GM18526 (cell line): ENCODE data around the gene OSBPL1A.

Experiments used
- POLR2A ChIP-seq: IDR thresholded peaks from 3 replicates; pipeline ENCODE4 v1.6.1; 2011; ENCODE audit not compliant: insufficient read length; ENCODE audit errors: extremely low read depth

The OSBPL1A gene

GRCh38 chr18:24370120-24370519 lies 27.5 kb downstream of the OSBPL1A start:
- no peak for TF ChIP-seq POLR2A

- TF ChIP-seq POLR2A: no peak
Observed at GRCh38 chr18:24369426-24369825, 28.2 kb downstream of the OSBPL1A start.

- no peak for TF ChIP-seq POLR2A
Observed at GRCh38 chr18:24368749-24369148, 28.9 kb downstream of the OSBPL1A start.

GRCh38 chr18:24366328-24366727 lies 31.3 kb downstream of the OSBPL1A start:
- TF ChIP-seq POLR2A: no peak

GRCh38 chr18:24364177-24364576 lies 33.4 kb downstream of the OSBPL1A start:
- TF ChIP-seq POLR2A: no peak

GRCh38 chr18:24362757-24363156 lies 34.9 kb downstream of the OSBPL1A start:
- no peak for TF ChIP-seq POLR2A

- no peak for TF ChIP-seq POLR2A
Observed at GRCh38 chr18:24354278-24354677, 43.3 kb downstream of the OSBPL1A start.

- TF ChIP-seq POLR2A: no peak
Observed at GRCh38 chr18:24346254-24346653, 51.4 kb downstream of the OSBPL1A start.

GRCh38 chr18:24344509-24344908 lies 53.1 kb downstream of the OSBPL1A start:
- TF ChIP-seq POLR2A: no peak

- TF ChIP-seq POLR2A: no peak
Observed at GRCh38 chr18:24342347-24342746, 55.3 kb downstream of the OSBPL1A start.

GRCh38 chr18:24341361-24341760 lies 56.3 kb downstream of the OSBPL1A start:
- TF ChIP-seq POLR2A: no peak

- TF ChIP-seq POLR2A: no peak
Observed at GRCh38 chr18:24333084-24333483, 64.5 kb downstream of the OSBPL1A start.

- no peak for TF ChIP-seq POLR2A
Observed at GRCh38 chr18:24326211-24326610, 71.4 kb downstream of the OSBPL1A start.

- TF ChIP-seq POLR2A: no peak
Observed at GRCh38 chr18:24322584-24323136, 75.0 kb downstream of the OSBPL1A start.

GRCh38 chr18:24321071-24321470 lies 76.6 kb downstream of the OSBPL1A start:
- TF ChIP-seq POLR2A: no peak

GRCh38 chr18:24319757-24320156 lies 77.9 kb downstream of the OSBPL1A start:
- TF ChIP-seq POLR2A: no peak

GRCh38 chr18:24317370-24317769 lies 80.3 kb downstream of the OSBPL1A start:
- no peak for TF ChIP-seq POLR2A
